GM18520 (cell line): ENCODE results near the gene CFAP73.

Source experiments
- ATAC-seq: cut with Tn5 transposase; IDR thresholded peaks from one replicate; pipeline ENCODE4 v1.9.1; 2021; ENCODE audit not compliant: unreplicated experiment

CFAP73 gene

GRCh38 chr12:113119980-113120669 lies 29.4 kb upstream of the CFAP73 start:
- ATAC-seq, result no peak

DNA sequence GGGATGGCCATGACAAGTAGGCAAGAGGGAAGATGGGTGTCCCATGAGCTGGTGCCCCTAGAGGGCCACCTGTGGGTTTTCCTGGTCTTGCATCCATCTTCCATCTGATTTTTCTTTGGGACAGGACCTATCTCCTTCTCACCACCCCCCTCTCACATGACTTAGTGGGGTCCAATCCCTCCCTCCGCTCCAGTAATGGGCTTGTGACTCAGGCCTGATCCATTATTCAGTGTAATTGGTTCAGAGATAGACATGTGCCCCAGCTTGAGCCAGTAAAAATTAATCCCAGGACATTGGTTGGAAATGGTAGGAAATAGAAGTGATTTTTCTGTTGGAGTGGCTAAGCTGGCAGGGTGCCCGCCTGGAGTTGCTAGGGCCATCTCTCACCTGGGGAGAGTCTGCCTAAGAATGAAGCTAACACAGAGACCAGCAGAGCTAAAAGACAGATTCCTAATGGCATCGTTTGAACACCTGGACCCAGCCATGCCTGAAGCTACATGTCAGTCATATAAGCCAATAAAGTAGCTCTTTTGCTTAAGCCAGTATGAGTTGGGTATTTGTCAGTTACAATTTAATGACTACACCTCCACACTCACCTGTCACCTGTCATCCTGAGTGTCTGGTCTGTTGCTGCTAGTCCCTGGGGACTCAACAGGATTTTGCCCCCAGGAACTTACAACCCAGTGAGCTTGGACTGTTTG lies 28.7 kb upstream of the CFAP73 start:
- no peak for ATAC-seq

GRCh38 chr12:113127791-113128199 lies 21.7 kb upstream of the CFAP73 start:
- ATAC-seq, result no peak

DNA sequence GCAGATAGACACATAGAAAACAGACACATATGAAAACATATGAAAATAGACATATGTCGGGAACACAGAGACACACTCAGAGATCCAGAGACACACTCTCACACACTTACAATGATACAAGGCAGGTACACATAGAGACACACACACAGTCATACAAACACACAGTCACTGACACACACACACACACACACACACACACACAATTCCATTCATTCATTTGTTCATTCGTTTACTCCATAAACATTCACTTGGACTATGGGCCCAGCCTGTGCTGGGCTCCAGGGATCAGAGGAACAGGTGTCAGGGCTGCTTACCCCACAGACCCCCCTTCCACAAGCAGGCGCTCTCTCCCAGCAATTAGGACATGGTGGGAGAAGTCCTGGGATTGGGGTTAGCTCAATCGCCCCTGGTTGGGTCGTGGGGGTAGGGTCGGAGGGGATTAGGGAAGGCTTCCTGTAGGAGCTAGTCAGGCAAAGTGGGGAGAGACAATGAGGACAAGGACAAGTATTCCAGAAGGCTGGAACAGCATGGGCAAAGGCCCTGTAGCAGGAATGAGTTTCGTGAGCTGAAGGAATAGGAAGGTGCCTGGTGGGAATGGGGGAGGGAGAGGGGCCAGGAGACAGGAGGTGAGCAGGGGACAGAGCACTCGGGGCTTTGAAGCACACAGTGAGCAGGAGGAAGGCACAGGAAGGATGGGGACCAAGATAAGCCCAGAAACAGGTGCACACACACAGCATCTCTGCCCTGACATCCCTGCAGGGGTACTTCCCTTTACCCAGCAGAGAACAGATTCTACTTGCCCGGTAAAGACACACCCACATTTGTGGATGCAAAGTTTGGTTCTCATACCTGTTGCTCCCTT lies 20.5 kb upstream of the CFAP73 start:
- ATAC-seq, result no peak

DNA sequence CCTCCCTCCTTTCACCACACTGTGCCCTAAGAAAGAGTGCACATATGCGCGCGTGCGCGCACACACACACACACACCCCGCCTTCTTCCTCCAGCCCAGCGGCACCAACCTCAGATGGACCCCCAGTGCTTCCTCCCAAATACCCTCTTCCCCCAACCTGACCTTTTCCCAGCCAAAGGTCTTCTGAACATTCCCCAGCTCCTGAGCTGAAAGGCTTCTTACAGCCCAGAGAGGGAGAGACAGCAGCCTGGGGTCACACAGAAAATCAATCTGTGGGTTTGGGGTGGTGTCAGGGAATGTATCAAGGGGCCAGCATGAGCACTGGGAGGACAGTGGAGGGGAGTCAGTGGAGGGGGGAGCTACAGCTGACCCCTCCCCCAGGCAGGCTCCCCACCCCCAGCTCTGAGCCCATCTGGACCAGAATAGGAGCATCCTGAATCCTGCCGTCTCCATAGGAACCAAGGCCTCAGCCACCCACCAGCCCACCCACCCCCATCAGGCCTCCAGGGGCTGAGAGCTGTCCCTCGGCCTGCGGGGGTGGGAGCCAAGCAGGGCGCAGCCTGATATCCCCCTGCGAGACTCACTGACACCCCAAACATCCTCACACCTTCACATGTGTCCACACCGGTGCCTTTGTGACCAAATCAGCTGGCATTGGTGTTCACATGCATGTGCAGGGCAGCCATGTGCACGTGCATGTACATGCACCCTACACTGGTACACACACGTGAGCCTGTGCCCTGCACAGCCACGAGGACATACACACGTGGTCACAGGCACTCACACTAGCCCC lies 19.7 kb upstream of the CFAP73 start:
- no peak for ATAC-seq

DNA sequence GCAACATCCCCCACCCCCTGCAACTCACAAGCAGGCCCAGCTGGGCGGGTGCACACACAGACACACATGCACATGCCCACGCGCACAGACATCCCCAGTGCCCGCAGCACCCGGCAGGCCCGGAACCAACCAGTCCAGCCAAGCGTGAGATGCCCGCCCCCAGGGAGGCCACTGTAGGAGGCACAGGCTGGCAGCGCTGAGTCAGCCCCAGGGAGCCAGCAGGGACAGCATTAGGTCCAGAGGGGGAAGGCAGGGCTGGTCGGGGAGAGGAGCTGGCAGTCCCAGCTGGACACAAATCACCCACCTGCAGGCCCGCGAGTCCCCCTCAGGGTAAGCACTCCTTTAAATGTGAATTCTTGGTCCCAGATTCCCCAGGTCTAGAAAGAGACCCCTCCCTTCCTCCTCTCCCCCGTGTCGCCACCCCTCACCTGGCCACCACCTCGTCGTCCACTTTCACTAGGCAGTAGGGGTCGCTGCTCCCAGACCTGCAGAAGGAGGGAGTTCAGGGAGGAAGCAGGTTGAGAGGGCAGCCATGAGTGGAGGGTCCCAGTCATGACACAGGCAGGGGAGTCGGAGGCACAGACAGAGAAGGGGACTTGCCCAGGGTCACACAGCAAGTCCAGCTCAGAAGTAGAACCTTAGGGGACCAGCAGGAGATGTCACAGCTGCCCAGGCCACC lies 18.9 kb upstream of the CFAP73 start:
- ATAC-seq, result no peak

- ATAC-seq, result no peak
These were observed 18.0 kb upstream of the CFAP73 start for GRCh38 chr12:113131556-113131955.

DNA sequence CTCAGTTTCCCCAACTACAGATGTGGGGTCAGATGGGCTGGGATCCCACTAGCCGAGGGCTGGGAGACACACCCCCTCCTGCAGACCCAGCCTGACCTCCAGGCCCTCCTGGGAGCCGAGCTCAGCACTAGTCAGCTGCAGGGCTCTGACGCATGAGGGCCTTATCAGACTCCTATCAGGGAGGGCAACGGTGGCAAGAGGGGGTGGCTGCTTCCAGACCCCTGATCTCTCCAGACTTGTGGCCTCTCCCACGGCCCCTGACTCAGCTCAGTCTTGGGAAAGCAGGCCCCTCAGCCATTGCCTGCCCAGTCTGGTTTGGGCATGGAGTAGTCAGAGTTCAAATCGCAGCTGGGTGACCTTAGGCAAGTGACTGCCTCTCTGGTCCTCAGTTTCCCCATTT lies 16.5 kb upstream of the CFAP73 start:
- ATAC-seq, result no peak

DNA sequence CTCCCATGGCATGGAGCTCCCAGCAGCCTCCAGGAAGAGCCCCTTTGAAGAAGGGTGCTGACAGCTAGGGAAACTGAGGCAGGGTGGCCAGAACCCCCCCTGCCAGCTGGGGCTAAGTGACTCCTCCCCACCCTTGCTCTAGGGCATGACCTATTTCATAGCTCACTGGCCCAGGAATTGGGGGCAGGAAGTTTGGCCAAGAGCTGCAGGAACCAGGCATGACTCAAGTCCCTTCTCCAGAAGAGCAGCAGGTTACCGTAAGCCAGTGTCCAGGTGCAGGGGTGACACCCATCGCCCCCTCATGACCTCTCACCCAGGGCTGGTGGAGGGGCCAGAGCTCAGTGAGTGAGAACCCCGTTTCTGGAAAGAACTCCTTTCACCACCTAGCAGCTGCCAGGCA lies 15.9 kb upstream of the CFAP73 start:
- ATAC-seq, result no peak

DNA sequence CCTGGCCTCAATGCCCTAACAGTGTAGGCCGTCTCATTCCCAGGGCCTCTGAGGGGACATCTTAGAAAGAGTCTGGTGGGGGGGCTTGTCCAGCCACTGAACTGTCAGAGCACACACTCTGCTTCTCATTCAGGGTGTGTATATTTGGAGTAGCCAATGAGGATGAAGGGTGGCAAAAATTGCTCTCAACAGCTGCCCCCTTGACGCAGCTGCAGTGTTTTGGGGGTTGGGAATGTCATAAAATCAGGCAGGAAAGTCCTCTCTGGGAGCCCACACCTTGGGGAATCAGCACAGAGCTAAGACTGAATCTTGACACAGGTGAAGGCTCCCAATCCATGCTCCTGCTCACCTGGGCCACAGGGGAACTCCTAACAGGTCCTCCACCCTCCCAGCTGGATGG lies 15.5 kb upstream of the CFAP73 start:
- ATAC-seq, result no peak

DNA sequence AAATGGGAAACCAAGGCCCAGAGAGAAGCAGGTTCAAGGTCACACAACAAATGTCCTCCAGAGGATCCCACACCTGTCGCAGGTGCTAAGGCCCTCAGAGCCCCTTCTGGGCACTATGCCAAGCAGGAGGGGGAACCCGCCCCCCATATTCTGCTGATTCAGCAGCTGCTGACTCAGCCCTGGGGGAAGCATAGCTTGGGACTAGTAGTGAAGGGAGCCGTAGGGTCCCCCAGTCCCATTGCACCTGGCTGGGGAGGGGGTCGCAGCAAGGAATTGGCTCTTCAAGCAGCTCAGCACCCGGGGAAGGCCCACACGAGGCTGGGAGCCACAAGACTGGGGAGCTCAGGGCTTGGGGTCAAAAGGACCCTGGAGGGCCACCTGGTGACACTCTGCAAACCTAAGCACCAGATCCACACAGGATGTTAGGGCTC lies 15.0 kb upstream of the CFAP73 start:
- no peak for ATAC-seq

DNA sequence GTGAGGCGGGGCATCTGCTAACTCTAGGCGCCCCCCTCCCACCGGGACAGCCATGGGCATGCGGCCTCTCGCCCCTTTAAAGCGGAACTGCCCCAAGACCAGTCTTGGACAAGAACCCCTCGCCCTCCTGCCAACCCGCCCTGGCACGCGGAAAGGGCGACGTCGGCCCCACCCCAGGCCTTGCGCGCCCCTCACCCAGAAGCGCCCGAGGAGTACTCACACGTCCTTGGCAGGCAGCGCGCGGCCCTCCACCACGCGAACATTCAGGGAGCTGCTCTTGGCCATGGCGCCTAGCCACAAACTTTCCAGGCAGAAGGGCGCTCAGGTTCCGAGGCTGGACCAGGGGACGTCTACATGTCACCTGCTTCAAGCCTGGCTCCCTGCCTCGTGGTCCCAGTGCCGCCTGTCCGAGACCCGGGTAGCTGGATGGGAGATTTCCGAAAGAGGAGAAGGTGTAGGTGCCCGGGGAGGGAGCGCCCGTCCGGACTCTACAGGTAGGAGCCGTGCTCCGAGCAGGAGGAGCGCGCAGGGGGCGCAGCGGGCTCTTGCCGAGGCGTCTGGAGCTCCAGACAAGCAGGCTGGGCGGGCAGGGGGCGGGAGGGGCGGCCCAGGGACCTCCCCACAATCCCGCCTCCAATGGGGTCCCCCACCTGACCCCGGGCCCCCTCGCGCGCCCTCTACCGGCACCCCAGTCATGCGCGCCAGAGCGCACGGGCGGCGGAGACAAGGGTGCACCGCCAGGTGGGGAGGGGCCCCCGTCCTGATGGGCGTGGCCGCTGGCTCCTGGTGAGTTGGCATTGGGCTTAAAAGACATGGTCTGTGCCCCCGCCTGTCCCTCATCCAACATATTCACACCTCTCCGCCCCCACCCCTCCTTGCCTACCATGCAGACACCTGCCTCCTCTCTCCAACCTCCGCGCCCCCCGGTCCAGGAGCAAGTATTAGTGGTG lies 14.1 kb upstream of the CFAP73 start, which contains the start of gene RASAL1:
RASAL1 (minus strand) TSS at position 584 of the 950 bp plus-strand sequence; CDS start at position 285, 299 bp downstream.
- no peak for ATAC-seq

- ATAC-seq, result no peak
These were observed 13.2 kb upstream of the CFAP73 start for GRCh38 chr12:113136128-113136989.

DNA sequence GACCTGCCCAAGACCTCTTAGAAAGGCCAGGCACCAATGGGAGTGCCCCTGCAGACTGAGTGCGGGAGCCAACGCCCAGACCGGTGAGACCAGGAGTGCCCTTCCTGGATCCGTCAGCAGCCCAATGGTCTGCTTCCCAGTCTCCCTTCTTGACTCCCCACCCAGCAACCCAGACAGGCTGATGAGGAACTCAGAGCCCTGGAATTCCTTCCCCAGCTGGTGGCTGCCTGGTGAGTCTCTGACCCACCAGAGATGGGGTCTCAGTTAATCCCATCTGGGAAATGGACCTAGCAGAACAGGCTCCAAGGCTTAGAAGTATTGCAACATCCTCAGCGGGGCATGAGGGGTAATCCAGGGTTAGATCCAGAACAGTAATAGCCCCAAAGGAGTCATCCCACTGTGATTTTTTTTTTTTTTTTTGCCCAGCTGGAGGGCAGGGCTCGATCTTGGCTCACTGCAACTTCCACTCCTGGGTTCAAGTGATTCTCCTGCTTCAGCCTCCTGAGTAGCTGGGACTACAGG lies 12.5 kb upstream of the CFAP73 start:
- no peak for ATAC-seq

DNA sequence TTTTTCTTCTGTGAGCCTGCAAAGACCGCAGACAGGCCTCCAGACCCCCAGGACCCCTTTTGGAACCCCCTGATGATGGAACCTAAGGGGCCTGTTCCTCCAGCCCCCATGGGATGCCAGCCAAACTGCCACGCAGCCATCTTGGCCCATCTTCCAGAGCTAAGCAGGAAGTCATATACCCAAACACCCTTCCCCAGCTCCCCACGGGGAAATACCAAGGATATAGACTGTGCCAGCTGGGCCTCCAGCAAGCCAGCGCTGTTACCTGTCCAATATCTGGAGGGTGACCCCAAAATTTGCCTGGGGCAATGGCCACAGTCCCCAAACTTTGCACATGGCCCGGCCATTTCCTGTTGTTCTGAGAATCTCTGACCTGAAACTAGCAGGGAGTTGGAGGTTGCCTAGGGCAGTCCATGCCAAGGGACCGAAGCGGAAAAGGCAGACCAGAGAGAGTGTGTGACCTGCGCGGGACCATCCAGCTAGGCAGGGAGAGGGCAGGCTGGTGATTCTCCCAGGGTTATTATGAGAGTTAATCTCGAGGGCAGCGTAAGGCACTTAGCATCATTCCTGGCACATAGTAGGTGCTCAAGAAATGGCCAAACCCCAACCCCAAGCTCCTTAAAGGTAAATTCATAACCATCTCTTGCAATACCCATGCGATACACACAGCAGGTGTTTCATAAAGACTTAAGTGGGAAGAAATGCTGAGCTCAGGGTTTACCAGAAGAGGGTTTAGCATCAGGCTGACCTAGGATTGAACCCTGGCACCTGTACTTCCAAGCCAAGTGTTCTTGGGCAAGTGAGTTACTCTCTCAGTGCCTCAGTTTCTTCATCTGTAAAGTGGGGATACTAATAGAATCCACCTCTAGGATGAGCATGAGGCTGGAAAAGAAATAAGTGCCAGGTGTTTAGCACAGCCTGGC lies 11.4 kb upstream of the CFAP73 start:
- ATAC-seq, result no peak

DNA sequence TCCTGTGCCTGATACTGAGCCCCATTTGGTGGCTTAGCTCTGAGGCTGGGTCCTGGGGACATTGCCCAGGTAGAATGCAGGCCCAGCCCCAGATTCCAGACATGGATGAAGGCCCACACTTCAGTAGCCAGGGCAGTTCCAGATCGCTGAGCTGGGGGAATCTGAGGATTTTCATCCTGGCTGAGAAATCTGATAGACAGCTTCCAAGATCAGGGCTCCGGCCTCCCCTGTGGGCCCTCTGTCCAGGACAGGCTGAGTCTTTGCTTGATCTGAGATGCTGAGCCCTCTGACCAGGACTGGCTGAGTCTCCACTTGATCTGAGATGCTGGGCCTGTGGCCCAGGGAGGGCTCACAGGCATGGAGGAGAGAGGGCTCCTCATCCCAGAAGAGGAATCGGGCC lies 10.7 kb upstream of the CFAP73 start:
- no peak for ATAC-seq

- no peak for ATAC-seq
These were observed 8.8 kb upstream of the CFAP73 start for GRCh38 chr12:113140706-113141105.
